Immature natural killer cell (primary cell): ENCODE measurements around the gene CRTC1. TPM values are rescaled to one million over a fixed set of nuclear protein-coding genes. Genes with fewer than 3 reads are reported as not detected.

Source experiments
- DNase-seq, 3 donors: peaks; one replicate each; pipeline ENCODE4 v3.0.0; 2022; ENCODE audit warnings: mixed read lengths in 1 of 3
- H3K27ac Mint-ChIP-seq, 6 donors: one replicate each; pipeline ENCODE4 v1.8.0; 2020; ENCODE audit warnings: mixed read lengths in 6 of 6, mild to moderate bottlenecking in 5 of 6, inconsistent platforms in 4 of 6, moderate library complexity in 3 of 6
- H3K27me3 Mint-ChIP-seq, 3 donors: one replicate each; pipeline ENCODE4 v1.8.0; 2020 to 2021; ENCODE audit warnings: low read depth in 3 of 3, mild to moderate bottlenecking in 3 of 3, mixed read lengths in 3 of 3, moderate library complexity in 3 of 3, inconsistent platforms in 1 of 3
- H3K36me3 Mint-ChIP-seq, 3 donors: one replicate each; pipeline ENCODE4 v1.8.0; 2020; ENCODE audit warnings: mixed read lengths in 3 of 3, inconsistent platforms in 2 of 3, mild to moderate bottlenecking in 2 of 3
- H3K4me1 Mint-ChIP-seq, 2 donors: one replicate each; pipeline ENCODE4 v1.8.0; 2020; ENCODE audit warnings: inconsistent platforms in 2 of 2, mild to moderate bottlenecking in 2 of 2, mixed read lengths in 2 of 2, moderate library complexity in 1 of 2
- H3K4me3 Mint-ChIP-seq, 5 donors: one replicate each; pipeline ENCODE4 v1.8.0; 2020; ENCODE audit warnings: mild to moderate bottlenecking in 5 of 5, mixed read lengths in 5 of 5, inconsistent platforms in 3 of 5, moderate library complexity in 3 of 5
- H3K9me3 Mint-ChIP-seq, 6 donors: one replicate each; pipeline ENCODE4 v1.8.0; 2020; ENCODE audit warnings: mild to moderate bottlenecking in 6 of 6, mixed read lengths in 6 of 6, inconsistent platforms in 4 of 6, moderate library complexity in 3 of 6
- polyA plus RNA-seq, 3 donors: library from polyadenylated mRNA; unstranded; fragments of 300-500 nt; fragmentation: Illumina TruSeq; gene quantifications; one replicate each; pipeline ENCODE4 v1.2.3, GENCODE V29; 2021

The CRTC1 gene
- polyA plus RNA-seq, 3 donors from 2014 or later: 0.50 to 1.1 (median 0.85) TPM

DNA sequence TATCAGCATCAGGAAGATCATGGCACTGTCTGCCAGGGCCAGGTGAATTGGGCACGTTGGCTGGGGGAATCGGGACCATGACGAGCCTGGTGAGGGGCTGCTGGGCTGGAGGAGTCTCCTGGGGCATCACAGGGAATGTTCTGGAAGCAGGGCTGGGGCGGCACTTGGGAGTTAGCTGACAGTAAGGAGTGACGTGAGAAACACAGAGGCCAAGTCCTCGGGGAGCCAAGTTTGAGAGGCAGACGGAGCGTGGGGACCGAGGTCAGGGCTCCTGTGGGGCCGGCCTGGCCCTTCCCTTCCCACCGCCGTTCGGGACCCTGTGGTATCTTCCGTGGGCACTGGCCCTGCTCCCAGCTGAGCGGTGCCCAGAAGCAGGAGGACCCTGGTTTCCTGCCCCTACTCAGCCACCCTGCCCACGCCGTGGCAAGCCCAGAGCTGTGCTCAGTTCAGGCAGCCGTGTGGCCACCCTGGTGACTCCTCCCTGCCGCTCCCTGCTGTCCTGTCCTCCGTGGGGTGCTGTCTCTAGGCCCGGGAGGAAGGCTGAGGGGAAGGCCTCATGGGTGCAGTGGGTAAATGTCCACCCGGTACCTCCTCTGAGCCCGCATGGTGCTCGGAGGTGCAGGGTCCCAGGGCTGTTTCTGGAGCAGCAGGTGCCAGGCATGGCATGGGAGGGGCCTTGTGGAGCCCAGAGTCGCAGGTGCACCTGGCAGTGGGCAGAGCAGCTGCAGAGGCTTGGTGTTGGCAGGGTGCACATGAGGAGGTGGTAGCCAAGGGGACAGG, 25.2 kb downstream of the CRTC1 start:
- DNase-seq: no peak
- no peak overlapping the region for H3K4me3 Mint-ChIP-seq
- H3K27ac Mint-ChIP-seq: peak overlapping the region in 1 of 6 donors; percentile 64
- no peaks in the 10 kb centered on the region for H3K36me3 Mint-ChIP-seq
- no peaks in the 10 kb centered on the region for H3K9me3 Mint-ChIP-seq
- H3K27me3 Mint-ChIP-seq: peaks cover 0 to 3% (median 0%) of the 10 kb centered on the region in 3 donors
- peaks cover 16 to 17% of the 10 kb centered on the region in 2 donors for H3K4me1 Mint-ChIP-seq

DNA sequence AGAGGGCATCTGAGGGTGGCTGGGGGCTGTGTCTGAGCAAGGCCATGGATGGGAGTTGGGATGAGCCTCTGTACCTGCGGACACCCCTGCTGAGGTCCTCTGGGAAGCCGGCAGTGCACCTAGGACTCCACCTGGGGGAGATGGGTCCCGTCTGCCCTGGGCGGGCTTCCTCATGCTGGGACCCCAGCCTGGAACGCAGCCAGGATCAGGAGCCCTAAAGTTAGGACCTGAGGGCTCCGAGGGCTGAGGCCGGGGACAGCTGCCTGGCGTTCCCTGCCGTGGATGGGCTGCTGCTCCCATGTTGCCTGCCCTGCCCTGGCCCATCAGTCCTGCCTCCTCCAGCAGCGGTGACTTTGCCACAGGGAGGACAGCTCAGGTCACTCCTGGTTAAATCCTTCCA, 26.1 kb downstream of the CRTC1 start:
- no peak for DNase-seq
- Mint-ChIP-seq H3K4me1 (peaks cover 25 to 26% of the 10 kb centered on the region in 2 donors), H3K36me3 (no peaks in the 10 kb centered on the region), H3K27me3 (peaks cover 0 to 3% (median 0%) of the 10 kb centered on the region in 3 donors), H3K27ac (no peak overlapping the region), H3K9me3 (no peaks in the 10 kb centered on the region), H3K4me3 (no peak overlapping the region)

DNA sequence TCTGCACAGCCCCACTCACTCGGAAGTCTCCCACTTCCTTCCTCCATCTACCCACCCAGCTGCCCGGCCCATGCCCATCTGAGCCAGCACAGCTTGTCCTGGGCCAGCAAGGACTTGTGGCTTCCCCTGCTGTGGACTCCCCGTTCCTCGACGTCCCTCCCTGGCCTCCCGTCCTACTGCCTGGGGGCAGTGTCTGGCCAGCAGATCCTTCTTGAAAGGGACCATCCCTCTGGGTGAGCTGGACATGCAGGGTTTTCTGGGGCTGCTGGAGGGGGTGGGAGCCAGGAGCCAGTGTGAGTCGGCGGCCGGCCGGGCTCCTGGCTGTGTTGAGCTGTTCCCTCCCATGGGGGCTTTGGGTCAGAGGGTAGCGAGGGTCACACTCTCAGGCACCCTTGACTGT, 26.7 kb downstream of the CRTC1 start:
- Mint-ChIP-seq H3K4me3 (no peak overlapping the region), H3K27ac (no peak overlapping the region), H3K36me3 (no peaks in the 10 kb centered on the region), H3K4me1 (peaks cover 30 to 31% of the 10 kb centered on the region in 2 donors), H3K9me3 (no peaks in the 10 kb centered on the region), H3K27me3 (peaks cover 0 to 3% (median 0%) of the 10 kb centered on the region in 3 donors)
- no peak for DNase-seq

DNA sequence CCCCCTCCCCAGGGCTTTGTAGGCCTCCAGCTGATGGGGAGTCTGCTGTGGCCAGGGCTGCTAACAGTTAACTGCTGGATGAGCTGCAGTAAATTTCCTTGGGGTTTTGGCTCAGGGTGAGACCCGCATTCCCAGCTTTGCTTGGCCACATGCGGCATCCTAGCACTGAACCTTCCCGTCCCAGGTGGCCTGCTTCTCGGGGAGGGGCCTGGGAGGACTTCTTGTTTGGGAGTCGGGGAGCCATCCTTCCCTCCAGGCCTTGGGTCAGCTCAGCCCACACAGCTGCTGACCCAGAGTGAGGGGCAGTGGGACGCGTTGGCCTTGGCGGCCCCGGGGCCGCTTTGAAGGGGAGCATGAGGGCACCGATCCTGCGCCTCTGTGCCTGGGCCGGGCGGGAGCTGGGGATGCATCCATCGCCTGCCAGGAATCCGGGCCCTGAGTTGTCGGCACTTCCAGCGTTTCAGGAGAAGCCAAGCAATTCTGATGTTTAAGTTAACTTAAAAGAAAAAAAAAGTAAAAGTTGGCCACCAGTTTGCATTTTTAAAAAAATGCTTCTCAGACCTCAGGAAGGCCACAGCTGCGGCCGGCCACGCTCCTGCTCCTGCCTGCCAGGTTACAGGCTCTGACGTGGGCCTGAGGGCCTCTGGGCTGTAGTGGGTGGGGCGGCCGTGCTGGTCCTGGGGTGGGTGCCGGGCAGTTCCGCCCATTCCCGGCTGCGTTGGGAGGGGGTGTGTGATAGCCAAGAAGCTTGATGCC, 27.7 kb downstream of the CRTC1 start:
- Mint-ChIP-seq H3K4me1 (peaks cover 31 to 35% of the 10 kb centered on the region in 2 donors), H3K9me3 (no peaks in the 10 kb centered on the region), H3K27ac (no peak overlapping the region), H3K27me3 (peaks cover 0 to 6% (median 0%) of the 10 kb centered on the region in 3 donors), H3K4me3 (no peak overlapping the region), H3K36me3 (no peaks in the 10 kb centered on the region)
- DNase-seq: no peak

DNA sequence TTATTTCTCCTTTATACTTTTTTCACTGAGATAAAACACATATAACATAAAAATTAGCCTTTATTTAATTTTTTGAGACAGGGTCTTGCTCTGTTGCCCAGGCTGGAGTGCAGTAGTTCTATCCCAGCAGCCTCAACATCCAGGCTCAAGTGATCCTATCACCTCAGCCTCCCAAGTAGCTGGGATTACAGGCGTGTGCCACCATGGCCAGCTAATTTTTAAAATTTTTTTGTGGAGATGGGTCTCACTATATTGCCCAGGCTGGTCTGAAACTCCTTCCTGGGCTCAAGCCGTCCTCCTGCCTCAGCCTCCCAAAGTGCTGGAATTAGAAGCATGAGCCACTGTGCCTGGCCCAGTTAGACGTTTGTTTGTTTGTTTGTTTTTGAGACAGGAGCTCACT, 28.4 kb downstream of the CRTC1 start:
- H3K9me3 Mint-ChIP-seq: no peaks in the 10 kb centered on the region
- H3K27me3 Mint-ChIP-seq: peaks cover 0 to 6% (median 2%) of the 10 kb centered on the region in 3 donors
- no peak for DNase-seq
- H3K4me3 Mint-ChIP-seq: no peak overlapping the region
- H3K36me3 Mint-ChIP-seq: no peaks in the 10 kb centered on the region
- H3K27ac Mint-ChIP-seq: no peak overlapping the region
- H3K4me1 Mint-ChIP-seq: peaks cover 29 to 35% of the 10 kb centered on the region in 2 donors

DNA sequence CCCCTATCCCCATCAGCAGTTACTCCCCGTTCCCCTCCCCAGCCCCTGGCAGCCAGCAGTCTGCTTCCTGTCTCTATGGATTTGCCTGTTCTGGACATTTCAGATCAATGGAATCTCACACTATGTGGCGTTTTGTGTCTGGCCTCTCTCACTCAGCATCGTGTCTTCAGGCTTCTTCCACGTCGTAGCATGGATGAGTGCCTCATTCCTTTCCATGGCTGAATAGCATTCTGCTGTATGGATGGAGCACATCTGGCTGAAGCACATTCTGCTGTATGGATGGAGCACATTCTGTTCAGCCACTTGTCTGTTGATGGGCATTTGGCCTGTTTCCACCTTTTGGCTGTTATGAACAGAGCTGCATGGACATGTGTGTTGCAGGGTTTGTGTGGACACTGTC, 29.5 kb downstream of the CRTC1 start:
- peaks cover 31 to 34% of the 10 kb centered on the region in 2 donors for H3K4me1 Mint-ChIP-seq
- no peaks in the 10 kb centered on the region for H3K36me3 Mint-ChIP-seq
- H3K9me3 Mint-ChIP-seq: no peaks in the 10 kb centered on the region
- peaks cover 0 to 6% (median 4%) of the 10 kb centered on the region in 3 donors for H3K27me3 Mint-ChIP-seq
- DNase-seq: no peak
- H3K4me3 Mint-ChIP-seq: peak overlapping the region in 4 of 5 donors; percentile 18 to 55 (median 41)
- H3K27ac Mint-ChIP-seq: peak overlapping the region in 1 of 6 donors; percentile 1

DNA sequence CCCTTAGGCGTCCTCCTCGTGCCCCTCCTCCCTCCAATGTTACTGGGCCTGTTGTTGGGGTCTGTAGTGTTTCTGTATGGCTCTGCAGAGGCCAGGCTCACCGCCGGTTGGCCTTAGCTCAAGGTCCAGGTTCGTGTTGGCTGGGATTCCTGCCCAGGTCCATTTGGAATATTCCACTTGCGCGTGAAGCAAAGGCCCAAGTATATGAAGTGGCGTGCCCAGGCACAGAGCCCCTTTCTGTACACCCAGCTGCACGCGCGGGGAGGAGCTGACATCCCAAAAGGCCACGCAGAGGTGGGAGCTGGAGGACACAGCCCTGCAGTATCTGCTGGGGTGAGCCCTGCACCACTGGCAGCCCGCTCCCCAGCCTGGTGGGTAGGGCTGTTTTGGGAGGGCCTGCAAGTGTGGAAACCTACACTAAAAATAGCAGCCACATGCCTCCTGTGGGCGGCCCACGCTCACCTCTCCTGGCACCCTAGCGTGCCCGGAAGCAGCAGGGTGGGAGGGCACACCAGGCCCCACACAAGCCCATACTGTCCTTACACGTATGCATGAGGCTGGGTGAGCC, 30.2 kb downstream of the CRTC1 start:
- peak overlapping the region; percentile 18 to 55 (median 33) for H3K4me3 Mint-ChIP-seq
- peaks cover 0 to 6% (median 4%) of the 10 kb centered on the region in 3 donors for H3K27me3 Mint-ChIP-seq
- H3K27ac Mint-ChIP-seq: peak overlapping the region in 2 of 6 donors; percentile 1 to 54
- no peaks in the 10 kb centered on the region for H3K36me3 Mint-ChIP-seq
- peak; percentile 19 to 33 (median 30) for DNase-seq
- no peaks in the 10 kb centered on the region for H3K9me3 Mint-ChIP-seq
- H3K4me1 Mint-ChIP-seq: peaks cover 36 to 38% of the 10 kb centered on the region in 2 donors

DNA sequence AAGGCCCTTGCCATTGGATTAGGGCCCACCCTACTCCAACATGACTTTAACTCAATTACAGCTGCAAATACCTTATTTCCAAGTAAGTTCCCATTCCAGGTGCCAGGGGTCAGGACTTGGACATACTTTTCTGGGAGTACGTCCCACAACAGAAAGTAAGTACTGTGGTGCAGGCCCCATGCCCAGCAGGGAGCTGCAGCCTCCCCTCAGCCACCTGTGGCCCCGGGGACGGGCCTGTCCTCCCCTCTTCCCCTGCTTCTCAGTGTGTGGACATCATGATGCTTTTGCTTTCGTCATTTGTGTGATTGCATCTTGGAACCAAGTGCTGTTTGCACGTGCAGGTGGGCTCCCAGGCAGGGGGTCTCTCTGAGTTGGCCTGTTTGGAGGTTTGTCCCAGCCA, 31.9 kb downstream of the CRTC1 start:
- Mint-ChIP-seq H3K27me3 (peaks cover 0 to 4% (median 3%) of the 10 kb centered on the region in 3 donors), H3K27ac (peak overlapping the region in 2 of 6 donors; percentile 12 to 17), H3K4me3 (peak overlapping the region in 3 of 5 donors; percentile 32 to 64 (median 60)), H3K36me3 (no peaks in the 10 kb centered on the region), H3K9me3 (no peaks in the 10 kb centered on the region), H3K4me1 (peaks cover 33 to 40% of the 10 kb centered on the region in 2 donors)
- no peak for DNase-seq

DNA sequence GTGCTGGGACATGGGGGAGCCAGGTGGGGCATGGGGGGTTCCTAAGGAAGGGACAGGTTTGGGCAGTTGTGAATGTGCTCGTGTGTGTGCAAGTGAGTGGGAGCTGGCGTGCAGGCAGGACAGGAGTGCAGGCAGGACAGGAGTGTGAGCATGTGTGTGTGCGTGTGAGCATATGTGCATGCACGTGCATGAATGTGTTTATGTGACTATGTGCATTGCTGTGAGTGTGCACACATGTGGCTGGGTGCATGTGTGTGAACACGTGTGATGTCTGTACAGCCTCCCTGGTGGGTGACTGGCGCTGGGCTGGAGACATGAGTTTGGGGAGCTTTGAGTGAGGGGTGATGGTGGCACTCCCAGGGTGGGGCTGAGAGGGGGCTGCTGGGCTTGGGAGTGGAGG, 33.4 kb downstream of the CRTC1 start:
- Mint-ChIP-seq H3K36me3 (no peaks in the 10 kb centered on the region), H3K9me3 (no peaks in the 10 kb centered on the region), H3K27ac (peak overlapping the region in 2 of 6 donors; percentile 37 to 76), H3K4me1 (peaks cover 38 to 40% of the 10 kb centered on the region in 2 donors), H3K4me3 (no peak overlapping the region), H3K27me3 (peaks cover 0 to 4% (median 3%) of the 10 kb centered on the region in 3 donors)
- DNase-seq: no peak

DNA sequence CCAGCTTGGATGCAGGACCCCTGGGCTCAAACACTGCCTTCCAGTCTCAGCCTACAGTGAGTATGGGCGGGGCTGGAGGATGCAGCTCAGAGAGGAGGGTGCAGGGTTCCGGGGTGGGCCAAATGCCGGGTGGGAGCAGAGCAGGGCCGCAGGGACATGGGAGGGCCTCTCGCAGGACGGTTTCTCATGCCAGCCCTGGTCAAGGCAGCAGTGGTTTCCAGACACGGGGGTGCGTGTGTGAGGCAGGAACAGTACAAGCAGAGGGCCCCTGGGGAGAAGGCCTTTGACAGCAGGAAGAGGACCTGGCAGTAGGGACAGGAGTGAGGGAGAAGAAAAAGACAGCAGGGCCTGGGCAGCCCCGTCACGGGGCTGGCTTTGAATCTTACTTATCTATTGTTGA, 34.1 kb downstream of the CRTC1 start:
- peaks cover 0 to 4% (median 3%) of the 10 kb centered on the region in 3 donors for H3K27me3 Mint-ChIP-seq
- peaks cover 38 to 40% of the 10 kb centered on the region in 2 donors for H3K4me1 Mint-ChIP-seq
- H3K27ac Mint-ChIP-seq: peak overlapping the region in 2 of 6 donors; percentile 28 to 45
- no peaks in the 10 kb centered on the region for H3K9me3 Mint-ChIP-seq
- no peak overlapping the region for H3K4me3 Mint-ChIP-seq
- H3K36me3 Mint-ChIP-seq: no peaks in the 10 kb centered on the region
- no peak for DNase-seq

DNA sequence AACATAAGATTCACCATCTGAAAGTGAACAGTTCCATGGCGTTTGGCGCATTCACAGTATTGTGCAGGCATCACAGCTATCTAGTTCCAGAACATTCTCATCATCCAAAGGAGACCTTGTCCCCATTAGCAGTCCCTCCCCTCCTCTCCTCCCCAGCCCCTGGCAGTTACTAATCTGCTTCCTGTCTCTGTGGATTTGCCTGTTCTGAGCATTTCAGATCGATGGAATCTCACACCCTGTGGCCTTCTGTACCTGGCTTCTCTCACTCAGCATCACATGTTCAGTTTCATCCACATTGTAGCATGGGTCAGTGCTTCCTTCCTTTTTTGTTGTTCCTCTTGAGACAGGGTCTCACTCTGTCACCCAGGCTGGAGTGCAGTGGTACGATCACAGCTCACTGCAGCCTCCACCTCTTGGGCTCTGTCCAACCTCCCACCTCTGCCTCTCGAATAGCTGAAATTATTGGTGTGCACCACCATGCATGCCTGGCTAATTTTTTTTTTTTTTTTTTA, 34.6 kb downstream of the CRTC1 start:
- H3K4me1 Mint-ChIP-seq: peaks cover 35 to 36% of the 10 kb centered on the region in 2 donors
- no peak for DNase-seq
- peaks cover 0 to 4% (median 3%) of the 10 kb centered on the region in 3 donors for H3K27me3 Mint-ChIP-seq
- H3K9me3 Mint-ChIP-seq: no peaks in the 10 kb centered on the region
- no peak overlapping the region for H3K4me3 Mint-ChIP-seq
- no peaks in the 10 kb centered on the region for H3K36me3 Mint-ChIP-seq
- peak overlapping the region in 4 of 6 donors; percentile 28 to 63 (median 41) for H3K27ac Mint-ChIP-seq

DNA sequence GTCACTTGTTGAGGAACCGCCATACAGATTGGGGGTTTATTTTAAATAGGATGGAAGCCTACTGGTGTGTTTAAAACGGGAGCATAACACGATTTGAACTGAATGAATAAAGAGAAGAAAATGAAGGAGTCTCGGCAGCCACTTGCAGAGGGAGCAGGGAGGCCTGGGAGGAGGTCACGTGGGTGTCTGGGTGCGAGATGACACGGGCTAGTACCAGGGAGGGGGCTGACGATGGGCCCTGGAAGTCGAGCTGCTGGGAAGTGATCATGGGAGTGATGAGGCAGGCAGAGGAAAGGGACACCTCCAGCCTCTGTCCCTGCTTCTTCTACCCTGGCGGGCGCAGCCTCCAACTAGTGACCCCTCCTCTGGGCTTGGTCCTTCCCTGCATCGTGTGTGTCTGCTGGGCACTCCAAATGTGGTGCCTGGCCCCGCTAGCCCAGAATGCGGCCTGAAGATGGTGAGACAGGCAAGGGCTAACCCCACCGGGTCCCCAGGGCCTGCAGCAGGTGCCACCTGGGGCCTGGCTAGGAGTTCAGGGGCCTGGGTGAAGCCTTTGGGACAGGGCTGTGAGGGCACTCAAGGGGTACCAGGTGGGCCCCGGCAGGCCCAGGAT, 35.5 kb downstream of the CRTC1 start:
- Mint-ChIP-seq H3K27ac (peak overlapping the region in 2 of 6 donors; percentile 63 to 71), H3K4me3 (no peak overlapping the region), H3K9me3 (no peaks in the 10 kb centered on the region), H3K4me1 (peaks cover 28 to 35% of the 10 kb centered on the region in 2 donors), H3K27me3 (peaks cover 0 to 4% (median 3%) of the 10 kb centered on the region in 3 donors), H3K36me3 (no peaks in the 10 kb centered on the region)
- DNase-seq: no peak

DNA sequence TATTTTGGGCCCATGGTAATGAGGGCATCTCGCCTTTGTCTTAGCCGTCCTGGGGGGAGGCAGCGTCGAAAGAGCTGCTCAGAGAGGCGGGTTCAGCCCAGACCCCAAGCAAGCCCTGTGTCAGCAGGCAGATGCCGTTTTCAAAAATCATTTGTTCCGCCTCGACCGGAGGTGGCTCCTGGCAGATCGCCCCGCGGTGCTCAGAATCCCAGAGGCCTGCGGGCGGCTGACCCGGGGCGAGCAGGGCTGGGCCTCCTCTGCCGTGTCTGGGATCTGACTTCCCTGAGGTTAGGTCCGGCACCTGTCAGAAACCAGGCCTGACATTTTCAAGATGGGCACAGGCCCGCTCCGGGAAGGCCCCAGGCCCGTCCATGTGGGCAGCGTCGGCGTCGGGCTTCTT, 36.1 kb downstream of the CRTC1 start:
- Mint-ChIP-seq H3K27me3 (peaks cover 0 to 4% (median 3%) of the 10 kb centered on the region in 3 donors), H3K9me3 (no peaks in the 10 kb centered on the region), H3K27ac (no peak overlapping the region), H3K4me1 (peaks cover 24 to 30% of the 10 kb centered on the region in 2 donors), H3K4me3 (no peak overlapping the region), H3K36me3 (no peaks in the 10 kb centered on the region)
- no peak for DNase-seq
